GM12878 (cell line): ENCODE data around the gene IDI1. TPM values are rescaled to one million over a fixed set of nuclear protein-coding genes. Genes with fewer than 3 reads are reported as not detected.

Experiments
- ATAC-seq: fragments of 200-7000 bp; cut with Tn5 transposase; 3 replicates; pipeline ENCODE4 v1.9.1; 2020; ENCODE audit warnings: mild to moderate bottlenecking, moderate library complexity
- BruUV-seq: library from RNA; stranded (reverse); fragments of 400-500 nt; replicated peaks from 2 replicates; lab custom pipeline; 2021; lab: Mats Ljungman, UMichigan
- CTCF ChIA-PET: fragments of 300-600 bp; sonication (Branson Sonifier 250); formaldehyde crosslinking; extraction: SDS; loops from one replicate; lab custom pipeline; 2021; ENCODE audit warnings: inconsistent platforms; lab: Yijun Ruan, JAX
- POLR2A ChIA-PET: fragments of 350-600 bp; formaldehyde crosslinking; extraction: SDS; loops from one replicate; lab custom pipeline; 2021; ENCODE audit warnings: inconsistent platforms; lab: Charles Lee
- RAD21 ChIA-PET: fragments of 300-600 bp; sonication (Branson Sonifier 250); formaldehyde crosslinking; loops from one replicate; lab custom pipeline; 2023; ENCODE audit warnings: antibody characterized with exemption; ENCODE audit not compliant: unreplicated experiment; lab: Charles Lee
- SMC1A ChIA-PET: fragments of 300-600 bp; sonication (Branson Sonifier 250); formaldehyde crosslinking; loops from one replicate; lab custom pipeline; 2023; ENCODE audit not compliant: unreplicated experiment, uncharacterized antibody; lab: Charles Lee
- DNase-seq: peaks from one replicate; pipeline ENCODE4 v3.0.0-alpha.2; 2011; ENCODE audit warnings: low read depth, low spot score
- FAIRE-seq: peaks from 3 replicates; lab custom pipeline; 2011; peaks lifted over from hg19 to GRCh38; lab: Jason Lieb, UNC
- H2AFZ ChIP-seq: 2 replicates; pipeline ENCODE4 v1.6.0; 2011; ENCODE audit warnings: low read depth, low read length, control low read depth; ENCODE audit not compliant: control insufficient read depth
- H3K27ac ChIP-seq: 2 replicates; pipeline ENCODE4 v1.5.1; 2011; ENCODE audit warnings: control low read depth; ENCODE audit not compliant: control insufficient read depth, insufficient read depth
- H3K27me3 ChIP-seq, 2 experiments: replicated peaks in 1 of 2; 2 replicates each; pipeline versions ENCODE4 v1.6.0 to v1.6.1; 2011; ENCODE audit warnings: low read length in 1 of 2; ENCODE audit not compliant: control insufficient read depth in 2 of 2, insufficient read depth in 2 of 2
- H3K36me3 ChIP-seq, 2 experiments: 2 replicates each; pipeline ENCODE4 v1.5.1; 2011; ENCODE audit warnings: low read length in 1 of 2; ENCODE audit not compliant: control insufficient read depth in 2 of 2, insufficient read depth in 2 of 2
- H3K4me1 ChIP-seq: 2 replicates; pipeline ENCODE4 v1.6.1; 2011; ENCODE audit warnings: mild to moderate bottlenecking, low read length, moderate library complexity, mixed read lengths; ENCODE audit not compliant: control insufficient read depth, insufficient read depth
- H3K4me2 ChIP-seq: 2 replicates; pipeline ENCODE4 v1.6.0; 2011; ENCODE audit warnings: control low read depth; ENCODE audit not compliant: control insufficient read depth, insufficient read depth
- H3K4me3 ChIP-seq: fragments of 200-600 bp; sonication (generic); 2 replicates; pipeline ENCODE4 v1.5.1; 2016
- H3K79me2 ChIP-seq: 2 replicates; pipeline ENCODE4 v1.6.0; 2011; ENCODE audit warnings: low read length; ENCODE audit not compliant: control insufficient read depth, insufficient read depth
- H3K9ac ChIP-seq: 2 replicates; pipeline ENCODE4 v1.8.0; 2011; ENCODE audit warnings: low read length, control low read depth, mixed read lengths; ENCODE audit not compliant: control insufficient read depth, insufficient read depth
- H3K9me3 ChIP-seq: replicated peaks from 3 replicates; pipeline ENCODE4 v1.5.1; 2011; ENCODE audit warnings: mild to moderate bottlenecking, low read length; ENCODE audit not compliant: control insufficient read depth, insufficient read depth
- H4K20me1 ChIP-seq: 2 replicates; pipeline ENCODE4 v1.6.0; 2011; ENCODE audit not compliant: control insufficient read depth, insufficient read depth
- ASH2L ChIP-seq: fragments of 300-600, 200-600 bp; sonication (generic); IDR thresholded peaks from 2 replicates; pipeline ENCODE4 v1.6.1; 2017; ENCODE audit warnings: low read depth, mild to moderate bottlenecking, borderline replicate concordance
- NR2C1 ChIP-seq: fragments of 450-650 bp; IDR thresholded peaks from 2 replicates; pipeline ENCODE4 v1.6.1; 2017; ENCODE audit warnings: antibody characterized with exemption, mild to moderate bottlenecking, moderate library complexity
- POLR2A ChIP-seq: IDR thresholded peaks from 2 replicates; pipeline ENCODE4 v1.6.1; 2011; ENCODE audit warnings: low read depth, mild to moderate bottlenecking, low read length
- RELA ChIP-seq: fragments of 450-650 bp; IDR thresholded peaks from 2 replicates; pipeline ENCODE4 v1.8.0; 2014; ENCODE audit warnings: borderline replicate concordance; ENCODE audit not compliant: partially characterized antibody
- ZSCAN29 ChIP-seq: fragments of 450-650 bp; IDR thresholded peaks from 2 replicates; pipeline ENCODE4 v1.6.1; 2017; ENCODE audit warnings: mild to moderate bottlenecking, moderate library complexity
- WGBS: methylation state at CpG from one replicate; pipeline ENCODE4 v1.1.6; 2016; ENCODE audit warnings: low lambda C conversion rate; ENCODE audit not compliant: insufficient replicate concordance, insufficient coverage; ENCODE audit errors: missing lambda C conversion rate; 5-methylcytosine and 5-hydroxymethylcytosine counted together
- in situ Hi-C: fragments of 300-500 bp; cut with MboI; formaldehyde crosslinking; loops from 9 replicates; pipeline ENCODE4 v1.14.3; 2018; ENCODE audit warnings: mixed read lengths
- intact Hi-C: fragments of 100-400 bp; cut with micrococcal nuclease; formaldehyde crosslinking; loops from one replicate; pipeline ENCODE4 v1.14.2; 2022; ENCODE audit not compliant: unreplicated experiment
- polyA plus RNA-seq, 11 experiments: library from polyadenylated mRNA; depleted of rRNA in 4 of 11; unstranded in 6 of 11; stranded (reverse) in 5 of 11; fragments of >200 nt; fragmentation: Nextera tagmentation in 4 of 11; fragmentation: Illumina TruSeq in 1 of 11; extraction: Ambion mirVana in 4 of 11; extraction: Trizol in 1 of 11; gene quantifications; 1 replicate in 1 of 11; 2 replicates in 10 of 11; pipeline versions ENCODE4 v1.2.1 to v1.2.3, GENCODE V29; 2011 to 2016; ENCODE audit warnings: inconsistent platforms in 2 of 11, missing spikeins in 2 of 11, low read depth in 1 of 11
- total RNA-seq, 4 experiments: library from RNA; depleted of rRNA in 3 of 4; stranded (reverse); fragments of >200 nt in 3 of 4; fragmentation: Illumina TruSeq in 1 of 4; extraction: Trizol in 1 of 4; gene quantifications; 2 replicates each; pipeline versions ENCODE4 v1.2.1 to v1.2.3, GENCODE V29; 2013 to 2021
- TF ChIP-seq, protein P1 (sequence below): fragments of 450-650 bp; IDR thresholded peaks from 2 replicates; pipeline ENCODE4 v1.6.1; 2017; ENCODE audit warnings: borderline replicate concordance
- TF ChIP-seq, protein P2 (sequence below): fragments of 450-650 bp; IDR thresholded peaks from 2 replicates; pipeline ENCODE4 v1.6.1; 2018; ENCODE audit warnings: mild to moderate bottlenecking, low read depth, moderate library complexity; ENCODE audit not compliant: partially characterized antibody
- TF ChIP-seq, protein P3 (sequence below): fragments of 450-650 bp; formaldehyde crosslinking; IDR thresholded peaks from 2 replicates; pipeline ENCODE4 v1.4.0; 2022; ENCODE audit warnings: mild to moderate bottlenecking, moderate library complexity

IDI1 gene
- total and polyA plus RNA-seq, 10 of the 15 experiments (the other 5 are each of a cell fraction or from before 2014, with no cell fraction given): 85.5 to 223 (median 157) TPM

DNA sequence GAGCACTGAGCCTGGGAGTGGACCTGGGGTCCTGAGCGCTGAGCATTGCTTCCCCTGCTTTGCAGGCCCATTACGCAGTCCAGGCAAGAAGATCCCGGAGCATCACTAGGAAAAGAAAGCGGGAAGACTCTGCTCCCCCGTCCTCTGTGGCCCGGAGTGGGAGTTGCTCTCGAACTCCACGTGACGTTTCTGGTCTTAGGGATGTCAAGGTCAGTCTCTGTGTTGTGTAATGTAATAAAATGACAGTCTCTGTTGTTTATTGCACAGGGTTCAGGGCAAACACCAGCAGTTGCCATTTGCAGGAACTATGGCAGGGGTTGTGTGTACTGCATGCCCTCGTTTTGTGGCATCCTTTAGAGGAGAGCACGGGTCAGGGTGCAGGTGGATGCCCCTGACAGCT is 33.2 kb downstream of the IDI1 start (continued):
- TF ChIP-seq, protein P1, sequence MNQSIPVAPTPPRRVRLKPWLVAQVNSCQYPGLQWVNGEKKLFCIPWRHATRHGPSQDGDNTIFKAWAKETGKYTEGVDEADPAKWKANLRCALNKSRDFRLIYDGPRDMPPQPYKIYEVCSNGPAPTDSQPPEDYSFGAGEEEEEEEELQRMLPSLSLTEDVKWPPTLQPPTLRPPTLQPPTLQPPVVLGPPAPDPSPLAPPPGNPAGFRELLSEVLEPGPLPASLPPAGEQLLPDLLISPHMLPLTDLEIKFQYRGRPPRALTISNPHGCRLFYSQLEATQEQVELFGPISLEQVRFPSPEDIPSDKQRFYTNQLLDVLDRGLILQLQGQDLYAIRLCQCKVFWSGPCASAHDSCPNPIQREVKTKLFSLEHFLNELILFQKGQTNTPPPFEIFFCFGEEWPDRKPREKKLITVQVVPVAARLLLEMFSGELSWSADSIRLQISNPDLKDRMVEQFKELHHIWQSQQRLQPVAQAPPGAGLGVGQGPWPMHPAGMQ: no peak
- TF ChIP-seq, protein P2, sequence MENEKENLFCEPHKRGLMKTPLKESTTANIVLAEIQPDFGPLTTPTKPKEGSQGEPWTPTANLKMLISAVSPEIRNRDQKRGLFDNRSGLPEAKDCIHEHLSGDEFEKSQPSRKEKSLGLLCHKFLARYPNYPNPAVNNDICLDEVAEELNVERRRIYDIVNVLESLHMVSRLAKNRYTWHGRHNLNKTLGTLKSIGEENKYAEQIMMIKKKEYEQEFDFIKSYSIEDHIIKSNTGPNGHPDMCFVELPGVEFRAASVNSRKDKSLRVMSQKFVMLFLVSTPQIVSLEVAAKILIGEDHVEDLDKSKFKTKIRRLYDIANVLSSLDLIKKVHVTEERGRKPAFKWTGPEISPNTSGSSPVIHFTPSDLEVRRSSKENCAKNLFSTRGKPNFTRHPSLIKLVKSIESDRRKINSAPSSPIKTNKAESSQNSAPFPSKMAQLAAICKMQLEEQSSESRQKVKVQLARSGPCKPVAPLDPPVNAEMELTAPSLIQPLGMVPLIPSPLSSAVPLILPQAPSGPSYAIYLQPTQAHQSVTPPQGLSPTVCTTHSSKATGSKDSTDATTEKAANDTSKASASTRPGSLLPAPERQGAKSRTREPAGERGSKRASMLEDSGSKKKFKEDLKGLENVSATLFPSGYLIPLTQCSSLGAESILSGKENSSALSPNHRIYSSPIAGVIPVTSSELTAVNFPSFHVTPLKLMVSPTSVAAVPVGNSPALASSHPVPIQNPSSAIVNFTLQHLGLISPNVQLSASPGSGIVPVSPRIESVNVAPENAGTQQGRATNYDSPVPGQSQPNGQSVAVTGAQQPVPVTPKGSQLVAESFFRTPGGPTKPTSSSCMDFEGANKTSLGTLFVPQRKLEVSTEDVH: no peak
- no peak for TF ChIP-seq ASH2L
- TF ChIP-seq, protein P3, sequence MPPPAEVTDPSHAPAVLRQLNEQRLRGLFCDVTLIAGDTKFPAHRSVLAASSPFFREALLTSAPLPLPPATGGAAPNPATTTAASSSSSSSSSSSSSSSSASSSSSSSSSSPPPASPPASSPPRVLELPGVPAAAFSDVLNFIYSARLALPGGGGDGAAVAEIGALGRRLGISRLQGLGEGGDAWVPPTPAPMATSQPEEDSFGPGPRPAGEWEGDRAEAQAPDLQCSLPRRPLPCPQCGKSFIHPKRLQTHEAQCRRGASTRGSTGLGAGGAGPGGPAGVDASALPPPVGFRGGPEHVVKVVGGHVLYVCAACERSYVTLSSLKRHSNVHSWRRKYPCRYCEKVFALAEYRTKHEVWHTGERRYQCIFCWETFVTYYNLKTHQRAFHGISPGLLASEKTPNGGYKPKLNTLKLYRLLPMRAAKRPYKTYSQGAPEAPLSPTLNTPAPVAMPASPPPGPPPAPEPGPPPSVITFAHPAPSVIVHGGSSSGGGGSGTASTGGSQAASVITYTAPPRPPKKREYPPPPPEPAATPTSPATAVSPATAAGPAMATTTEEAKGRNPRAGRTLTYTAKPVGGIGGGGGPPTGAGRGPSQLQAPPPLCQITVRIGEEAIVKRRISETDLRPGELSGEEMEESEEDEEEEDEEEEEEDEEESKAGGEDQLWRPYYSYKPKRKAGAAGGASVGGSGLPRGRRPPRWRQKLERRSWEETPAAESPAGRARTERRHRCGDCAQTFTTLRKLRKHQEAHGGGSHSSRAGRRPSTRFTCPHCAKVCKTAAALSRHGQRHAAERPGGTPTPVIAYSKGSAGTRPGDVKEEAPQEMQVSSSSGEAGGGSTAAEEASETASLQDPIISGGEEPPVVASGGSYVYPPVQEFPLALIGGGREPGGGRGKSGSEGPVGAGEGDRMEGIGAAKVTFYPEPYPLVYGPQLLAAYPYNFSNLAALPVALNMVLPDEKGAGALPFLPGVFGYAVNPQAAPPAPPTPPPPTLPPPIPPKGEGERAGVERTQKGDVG (CRISPR knock-in tag): no peak

DNA sequence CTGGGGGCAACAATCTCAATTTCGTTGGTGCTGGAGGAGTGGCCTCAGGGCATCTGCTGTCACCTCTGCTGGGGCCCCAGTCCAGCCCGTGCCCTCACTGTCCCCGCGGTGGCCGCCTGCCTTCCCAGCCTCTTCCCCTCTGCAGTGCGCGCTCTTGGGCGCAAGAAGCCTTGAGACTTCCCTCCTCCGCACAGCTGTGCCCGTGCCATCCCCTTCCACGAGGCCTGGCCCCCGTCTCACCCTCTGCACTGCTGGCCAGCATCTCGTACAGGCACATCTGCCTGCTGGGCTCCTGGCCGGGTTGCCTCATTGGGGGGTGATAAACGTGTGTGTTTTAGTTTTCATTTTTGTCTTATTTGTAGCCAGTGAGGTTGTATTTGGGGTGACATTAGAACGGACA is 37.2 kb downstream of the IDI1 start:
- intact Hi-C loops: no loop called here
- no peak overlapping the region for H3K27ac ChIP-seq
- no peak for DNase-seq
- no peak overlapping the region for H3K4me2 ChIP-seq
- in situ Hi-C loops: no loop called here
- H3K36me3 ChIP-seq: peaks cover 39 to 42% of the 10 kb centered on the region in 2 experiments; a peak in 3 of 4 replicates
- H4K20me1 ChIP-seq: no peaks in the 10 kb centered on the region
- ChIA-PET SMC1A (no interaction called here), CTCF (no interaction called here), POLR2A (no interaction called here)
- H3K9ac ChIP-seq: no peak overlapping the region
- H3K9me3 ChIP-seq: no peaks in the 10 kb centered on the region
- no peak for ATAC-seq
- no peaks in the 10 kb centered on the region for H3K4me1 ChIP-seq
- no peaks in the 10 kb centered on the region for H3K79me2 ChIP-seq
- WGBS: 95% methylated on average over 16 of the region's 16 CpGs
- TF ChIP-seq POLR2A: 0 out of 2 replicates have a peak, but pooled peaks have one; percentile 33
- no peak for TF ChIP-seq ZSCAN29
- TF ChIP-seq RELA: no peak
- TF ChIP-seq NR2C1: no peak
- TF ChIP-seq, all 136 proteins: peak for 1
- no peak overlapping the region for H3K4me3 ChIP-seq
- BruUV-seq: no TSS peak
- H3K27me3 ChIP-seq: no peaks in the 10 kb centered on the region
- no peak for FAIRE-seq
- RAD21 ChIA-PET: no interaction called here
- H2AFZ ChIP-seq: no peak overlapping the region
